ENCODE data around the gene CAMTA1.

The CAMTA1 gene

DNA sequence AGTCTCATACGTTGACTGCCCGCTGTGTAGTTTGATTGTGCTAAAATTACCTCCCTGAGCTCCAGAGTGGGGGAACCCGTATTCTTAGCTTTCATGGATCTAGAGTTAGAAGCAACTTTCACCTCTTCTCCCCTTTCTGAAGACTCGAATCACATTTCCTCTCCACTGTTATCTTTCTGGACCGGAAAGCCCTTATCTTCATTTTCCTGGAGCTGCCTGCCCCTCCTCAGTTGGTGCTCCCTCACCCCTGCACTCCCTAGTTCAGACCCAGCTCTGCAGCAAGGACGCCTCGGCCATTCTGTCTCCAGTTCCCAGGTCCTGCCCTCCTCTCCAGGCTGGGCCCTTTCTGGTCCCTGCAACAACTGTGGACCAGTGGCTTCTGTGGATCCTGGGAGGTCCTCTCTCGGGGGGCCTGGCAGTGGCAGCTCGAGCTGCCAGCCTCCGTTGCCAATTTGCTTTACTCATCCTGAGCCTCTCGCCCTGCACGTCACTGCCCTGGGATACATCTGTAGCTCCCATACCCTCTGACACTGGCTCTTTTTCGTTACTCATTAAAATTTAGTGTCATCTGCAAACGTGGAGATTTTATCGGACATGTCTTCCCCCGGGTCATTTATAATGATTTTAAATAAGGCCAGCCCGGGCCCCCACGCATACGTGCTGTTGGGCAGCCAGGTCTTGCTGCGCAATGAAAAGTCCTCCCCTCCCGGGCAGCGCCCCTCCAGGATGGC is 844.4 kb downstream of the CAMTA1 start:
- no peak for TF ChIP-seq CTCF (IDR thresholded peaks at IDR 0.05; ENCODE audit: insufficient read depth, low read depth, low read length, missing control alignments)
- no peak for DNase-seq (ENCODE audit: low read depth)
- no peak overlapping the region for H3K4me3 ChIP-seq (ENCODE audit: low read length)

- no peak overlapping the region for H3K4me3 ChIP-seq (ENCODE audit: low read length)
- no peak for DNase-seq (ENCODE audit: low read depth)
- no peak for TF ChIP-seq CTCF (IDR thresholded peaks at IDR 0.05; ENCODE audit: insufficient read depth, low read depth, low read length, missing control alignments)
These were observed 845.1 kb downstream of the CAMTA1 start for GRCh38 chr1:7630378-7630777.

DNA sequence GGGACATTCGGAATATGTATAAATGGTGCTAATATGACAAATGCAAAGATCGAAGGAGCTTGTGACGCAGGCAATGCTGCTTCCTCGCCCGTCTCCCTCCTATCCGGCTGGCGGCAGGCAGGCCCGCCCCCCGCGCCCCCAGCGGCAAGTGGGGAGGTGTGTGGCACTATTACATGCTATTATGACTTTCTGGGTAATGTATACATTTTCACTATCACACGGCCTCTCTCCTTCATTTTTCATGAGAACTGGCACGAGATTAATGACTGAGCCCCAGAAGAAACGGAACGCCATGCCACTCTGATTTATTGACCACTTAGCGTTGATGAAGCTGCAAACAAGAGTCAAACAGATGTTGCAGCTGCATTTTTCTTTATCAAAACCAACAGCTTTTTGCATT is 846.9 kb downstream of the CAMTA1 start:
- H3K4me3 ChIP-seq (ENCODE audit: low read length) = no peak overlapping the region
- no peak for DNase-seq (ENCODE audit: low read depth)
- TF ChIP-seq CTCF (IDR thresholded peaks at IDR 0.05; ENCODE audit: insufficient read depth, low read depth, low read length, missing control alignments) = no peak

- DNase-seq (ENCODE audit: low read depth) = no peak
- no peak for TF ChIP-seq CTCF (IDR thresholded peaks at IDR 0.05; ENCODE audit: insufficient read depth, low read depth, low read length, missing control alignments)
- H3K4me3 ChIP-seq (ENCODE audit: low read length) = no peak overlapping the region
These were observed 847.4 kb downstream of the CAMTA1 start for GRCh38 chr1:7632681-7633080.

- H3K4me3 ChIP-seq (ENCODE audit: low read length) = no peak overlapping the region
- DNase-seq (ENCODE audit: low read depth) = no peak
- TF ChIP-seq CTCF (IDR thresholded peaks at IDR 0.05; ENCODE audit: insufficient read depth, low read depth, low read length, missing control alignments) = no peak
These were observed 848.4 kb downstream of the CAMTA1 start for GRCh38 chr1:7633506-7634245.

DNA sequence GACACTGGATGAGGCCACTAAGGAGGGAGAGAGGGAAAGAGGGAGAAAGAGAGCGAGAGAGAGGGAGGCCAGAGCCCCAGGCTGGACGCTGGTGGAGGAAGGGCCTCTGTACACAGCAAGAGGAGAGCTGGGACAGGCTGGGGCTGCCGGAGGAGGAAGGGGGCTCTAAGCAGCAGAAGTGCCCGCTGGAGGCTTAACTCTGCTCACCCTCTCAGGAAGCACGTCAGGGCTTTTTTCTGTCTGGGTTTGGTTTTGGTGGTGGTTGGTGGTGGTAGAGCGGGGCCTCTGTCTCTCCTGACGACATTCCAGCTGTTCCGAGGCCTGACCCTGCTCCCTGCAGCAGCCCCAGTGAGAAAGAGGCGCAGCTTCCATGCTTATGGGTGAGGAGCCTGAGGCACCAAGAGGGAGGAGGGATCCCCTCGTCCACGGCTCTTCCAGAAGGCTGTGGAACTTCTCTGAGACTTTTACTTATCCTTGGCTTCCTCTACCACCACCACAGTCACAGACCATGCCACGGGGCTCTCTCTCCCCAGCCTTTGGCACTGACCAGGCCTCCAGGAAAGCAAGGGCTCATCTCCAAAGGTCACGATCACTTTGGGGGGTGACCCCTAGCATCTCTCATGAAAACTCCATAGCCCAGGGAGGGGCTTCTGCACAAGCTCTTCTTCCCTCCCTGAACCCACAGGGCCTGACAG is 849.4 kb downstream of the CAMTA1 start:
- DNase-seq (ENCODE audit: low read depth) = no peak
- no peak for TF ChIP-seq CTCF (IDR thresholded peaks at IDR 0.05; ENCODE audit: insufficient read depth, low read depth, low read length, missing control alignments)

More for the DNA sequence above, 849.4 kb downstream of the CAMTA1 start:
- H3K4me3 ChIP-seq (ENCODE audit: low read length) = no peak overlapping the region

Data from epithelial cell of esophagus (primary cell).